Stimulated activated CD4-positive, alpha-beta T cell treated with anti-CD3 and anti-CD28 coated beads, Interleukin-12 subunit alpha, Interleukin-12 subunit beta, amount 100 ng/mL, for 24 hours (primary cell): Measurements from ENCODE around the gene UNC45A.

ENCODE experiments used
- DNase-seq, 2 experiments: peaks; one replicate each; pipeline ENCODE4 v3.0.0-alpha.2; 2020; ENCODE audit warnings: low read depth in 2 of 2

The UNC45A gene

DNA sequence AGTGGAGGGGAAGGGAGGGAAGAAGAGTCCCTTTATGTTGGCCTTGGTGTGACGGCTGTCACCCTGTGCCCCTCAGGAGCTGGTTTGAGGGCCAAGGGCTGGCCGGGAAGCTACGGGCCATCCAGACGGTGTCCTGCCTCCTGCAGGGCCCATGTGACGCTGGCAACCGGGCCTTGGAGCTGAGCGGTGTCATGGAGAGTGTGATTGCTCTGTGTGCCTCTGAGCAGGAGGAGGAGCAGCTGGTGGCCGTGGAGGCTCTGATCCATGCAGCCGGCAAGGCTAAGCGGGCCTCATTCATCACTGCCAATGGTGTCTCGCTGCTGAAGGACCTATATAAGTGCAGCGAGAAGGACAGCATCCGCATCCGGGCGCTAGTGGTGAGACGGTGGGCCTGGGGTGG lies 11.5 kb downstream of the UNC45A start:
- DNase-seq: no peak

- DNase-seq: no peak
Measured at GRCh38 chr15:90946941-90947576, 12.0 kb downstream of the UNC45A start.

DNA sequence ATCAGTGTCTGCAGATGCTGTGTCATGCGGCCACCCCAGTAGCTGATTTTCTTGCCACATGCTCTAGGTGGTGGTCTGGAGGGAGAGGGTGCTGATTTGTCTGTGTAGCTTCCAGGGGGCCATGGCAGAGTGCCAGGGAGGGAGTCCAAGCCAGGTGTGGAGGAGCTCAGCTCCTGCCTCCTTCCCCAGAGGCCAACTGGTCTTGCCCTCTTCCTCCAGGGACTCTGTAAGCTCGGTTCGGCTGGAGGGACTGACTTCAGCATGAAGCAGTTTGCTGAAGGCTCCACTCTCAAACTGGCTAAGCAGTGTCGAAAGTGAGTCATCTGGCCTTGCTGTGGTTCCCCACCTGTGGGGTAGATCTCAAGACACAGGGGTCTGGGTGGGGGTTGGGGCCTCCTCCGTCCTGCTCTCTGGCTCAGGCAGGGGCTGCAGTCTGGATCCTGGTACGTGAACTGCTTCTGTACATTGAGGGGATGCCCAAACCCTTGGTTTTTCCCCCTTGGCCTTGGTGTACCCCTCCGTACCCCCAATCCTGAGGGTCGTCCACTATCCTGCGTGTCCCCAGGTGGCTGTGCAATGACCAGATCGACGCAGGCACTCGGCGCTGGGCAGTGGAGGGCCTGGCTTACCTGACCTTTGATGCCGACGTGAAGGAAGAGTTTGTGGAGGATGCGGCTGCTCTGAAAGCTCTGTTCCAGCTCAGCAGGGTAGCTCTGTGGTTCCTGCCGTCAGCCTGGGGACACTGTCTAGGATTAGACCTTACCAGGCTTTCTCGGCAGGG lies 12.7 kb downstream of the UNC45A start:
- DNase-seq: no peak

DNA sequence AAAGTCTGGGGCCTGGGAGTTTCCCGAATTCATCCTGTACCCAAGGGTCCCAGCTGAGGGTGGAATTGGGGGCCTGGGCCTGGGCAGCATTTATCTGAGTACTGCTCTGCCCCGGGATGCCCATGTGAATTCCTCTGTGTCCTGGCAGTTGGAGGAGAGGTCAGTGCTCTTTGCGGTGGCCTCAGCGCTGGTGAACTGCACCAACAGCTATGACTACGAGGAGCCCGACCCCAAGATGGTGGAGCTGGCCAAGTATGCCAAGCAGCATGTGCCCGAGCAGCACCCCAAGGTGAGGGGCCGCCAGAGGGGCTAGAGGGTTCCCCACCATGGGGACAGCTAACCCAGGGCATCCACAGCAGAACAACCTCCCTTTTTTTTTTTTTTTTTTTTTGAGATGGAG lies 13.4 kb downstream of the UNC45A start:
- DNase-seq: no peak

DNA sequence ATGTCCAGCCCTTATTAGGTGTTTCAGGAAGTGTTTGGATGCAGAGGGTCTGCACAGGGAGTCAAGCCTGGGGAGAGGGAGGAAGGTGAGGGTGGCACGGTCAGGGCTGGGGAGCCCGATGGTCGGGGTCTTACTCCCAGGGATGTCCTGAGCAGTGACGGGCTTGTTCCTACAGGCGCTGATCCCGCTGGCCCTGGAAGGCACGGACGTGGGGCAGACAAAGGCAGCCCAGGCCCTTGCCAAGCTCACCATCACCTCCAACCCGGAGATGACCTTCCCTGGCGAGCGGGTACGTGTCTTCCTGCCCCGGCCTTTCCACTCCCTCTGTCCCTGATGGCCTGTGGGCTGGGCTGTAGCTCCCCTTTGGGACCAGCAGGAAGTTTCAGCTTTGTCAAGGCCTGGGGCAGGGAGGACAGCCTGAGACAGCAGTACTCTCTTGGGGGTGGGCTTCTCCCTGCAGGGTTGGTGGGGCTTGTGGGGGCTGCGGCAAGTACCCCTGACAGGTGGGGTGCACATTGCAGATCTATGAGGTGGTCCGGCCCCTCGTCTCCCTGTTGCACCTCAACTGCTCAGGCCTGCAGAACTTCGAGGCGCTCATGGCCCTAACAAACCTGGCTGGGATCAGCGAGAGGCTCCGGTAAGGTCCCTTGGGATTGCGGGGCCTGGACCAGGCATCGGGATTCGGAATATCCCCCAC lies 15.0 kb downstream of the UNC45A start:
- DNase-seq: no peak

GRCh38 chr15:90950676-90951075 lies 15.6 kb downstream of the UNC45A start:
- DNase-seq: no peak

- no peak for DNase-seq
Measured at GRCh38 chr15:90952901-90953677, 18.0 kb downstream of the UNC45A start.

DNA sequence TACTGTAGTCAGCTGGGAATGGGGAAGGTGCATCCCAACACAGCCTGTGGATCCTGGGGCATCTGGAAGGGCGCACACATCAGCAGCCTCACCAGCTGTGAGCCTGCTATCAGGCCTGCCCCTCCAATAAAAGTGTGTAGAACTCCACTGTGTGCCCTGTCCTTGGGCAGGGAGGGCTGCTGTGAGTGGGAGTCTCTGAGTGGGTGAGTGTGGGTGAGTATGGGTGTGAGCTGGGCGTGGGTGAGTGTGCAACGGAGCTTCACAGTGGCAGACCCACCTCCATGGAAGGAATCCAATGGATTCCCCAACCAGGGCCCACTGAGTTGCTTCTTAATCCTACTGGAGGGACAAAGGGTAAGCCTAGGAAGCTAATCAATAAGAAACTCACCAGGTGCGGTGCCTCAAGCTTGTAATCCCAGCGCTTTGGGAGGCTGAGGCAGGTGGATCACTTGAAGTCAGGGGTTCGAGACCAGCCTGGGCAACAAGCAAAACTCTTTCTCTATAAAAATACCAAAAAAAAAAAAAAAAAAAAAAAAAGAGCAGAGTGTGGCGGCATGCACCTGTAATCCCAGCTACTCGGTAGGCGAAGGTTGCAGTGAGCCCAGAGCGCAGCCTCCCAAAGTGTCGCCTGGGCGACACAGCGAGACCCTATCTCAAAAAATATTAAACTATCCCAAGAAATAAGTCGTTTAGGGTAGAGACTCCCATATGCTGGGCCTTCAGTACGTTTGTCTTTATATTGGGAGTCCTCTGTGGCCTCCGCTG lies 19.0 kb downstream of the UNC45A start:
- DNase-seq: no peak

GRCh38 chr15:90954712-90955623 lies 19.9 kb downstream of the UNC45A start, which contains the start of gene RCCD1:
TSS of gene RCCD1 (plus strand) at chr15:90954884. CDS start at chr15:90956735, 1,851 bp downstream.
- DNase-seq: peak; percentile 76 to 91

DNA sequence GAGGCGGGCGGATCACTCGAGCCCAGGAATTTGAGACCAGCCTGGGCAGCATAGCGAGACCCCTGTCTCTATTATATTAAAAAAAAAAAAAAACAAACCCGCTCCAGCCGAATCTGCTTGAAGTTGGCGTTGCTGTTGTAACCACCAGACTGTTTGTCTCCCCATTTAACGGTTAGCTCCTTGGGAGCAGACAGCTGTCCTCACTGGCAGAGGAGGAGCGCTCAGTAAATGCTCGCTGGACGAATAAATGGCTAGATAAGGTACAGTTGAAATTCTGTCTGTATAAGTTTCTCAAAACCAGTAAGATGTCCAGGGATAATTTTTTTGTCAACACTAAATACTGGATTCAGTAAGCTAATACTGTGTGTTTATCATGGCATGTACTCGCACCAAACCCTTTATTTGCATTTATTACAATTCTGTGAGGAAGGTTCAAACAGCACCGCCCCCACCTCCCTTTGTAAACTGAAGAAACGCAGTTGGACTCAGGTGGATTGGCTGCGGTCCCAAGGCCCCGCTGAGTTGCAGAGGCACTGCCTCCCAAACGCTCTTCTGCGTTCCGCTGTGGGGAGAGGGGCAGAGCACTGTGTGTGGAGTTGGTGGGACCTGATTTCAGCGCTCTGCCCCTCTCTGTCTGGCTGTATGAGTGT lies 20.7 kb downstream of the UNC45A start:
- no peak for DNase-seq

- DNase-seq: peak in 1 of 2 experiments; percentile 50
Measured at GRCh38 chr15:90956274-90957030, 21.4 kb downstream of the UNC45A start.

DNA sequence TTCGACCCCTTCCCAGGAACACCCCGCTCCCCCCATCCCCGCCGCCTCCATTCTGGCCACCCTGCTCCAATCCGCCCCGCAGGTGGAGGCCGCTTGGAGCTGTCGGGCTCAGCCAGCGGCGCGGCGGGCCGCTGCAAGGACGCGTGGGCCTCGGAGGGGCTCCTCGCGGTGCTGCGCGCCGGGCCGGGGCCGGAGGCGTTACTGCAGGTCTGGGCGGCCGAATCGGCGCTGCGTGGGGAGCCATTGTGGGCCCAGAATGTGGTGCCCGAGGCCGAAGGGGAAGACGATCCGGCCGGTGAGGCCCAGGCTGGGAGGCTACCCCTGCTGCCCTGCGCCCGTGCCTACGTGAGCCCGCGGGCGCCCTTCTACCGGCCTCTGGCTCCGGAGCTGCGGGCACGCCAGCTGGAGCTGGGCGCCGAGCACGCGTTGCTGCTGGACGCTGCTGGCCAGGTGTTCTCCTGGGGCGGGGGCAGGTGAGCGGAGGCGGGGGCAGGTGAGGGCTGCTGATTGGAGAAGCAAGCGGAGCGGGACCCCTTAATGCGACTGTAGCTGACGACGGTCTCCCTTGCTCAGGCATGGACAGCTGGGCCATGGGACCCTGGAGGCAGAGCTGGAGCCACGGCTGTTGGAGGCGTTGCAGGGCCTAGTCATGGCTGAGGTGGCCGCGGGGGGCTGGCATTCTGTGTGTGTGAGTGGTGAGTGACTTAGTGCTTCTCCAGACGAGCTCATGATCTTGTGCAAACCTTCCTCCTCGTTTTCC lies 22.1 kb downstream of the UNC45A start:
- no peak for DNase-seq

DNA sequence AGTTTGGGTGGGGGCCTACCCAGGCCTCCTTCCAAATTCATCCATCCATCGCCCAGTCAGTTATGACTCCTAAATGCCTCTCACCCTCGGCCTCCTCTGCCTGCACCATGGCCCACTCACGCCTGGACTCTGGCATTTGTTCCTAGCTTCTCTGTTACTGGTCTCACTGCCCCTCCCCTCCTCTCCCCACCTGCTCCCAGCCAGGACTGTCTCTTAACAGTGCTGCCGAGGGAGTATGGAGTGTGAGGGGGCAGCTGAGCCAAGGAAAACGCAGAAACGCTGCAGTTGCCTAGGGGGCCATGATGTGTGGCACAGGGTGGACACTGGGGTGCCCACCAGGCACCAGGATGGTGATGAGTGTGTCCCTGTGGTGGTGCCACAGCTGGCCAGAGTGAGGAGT lies 22.7 kb downstream of the UNC45A start:
- no peak for DNase-seq

DNA sequence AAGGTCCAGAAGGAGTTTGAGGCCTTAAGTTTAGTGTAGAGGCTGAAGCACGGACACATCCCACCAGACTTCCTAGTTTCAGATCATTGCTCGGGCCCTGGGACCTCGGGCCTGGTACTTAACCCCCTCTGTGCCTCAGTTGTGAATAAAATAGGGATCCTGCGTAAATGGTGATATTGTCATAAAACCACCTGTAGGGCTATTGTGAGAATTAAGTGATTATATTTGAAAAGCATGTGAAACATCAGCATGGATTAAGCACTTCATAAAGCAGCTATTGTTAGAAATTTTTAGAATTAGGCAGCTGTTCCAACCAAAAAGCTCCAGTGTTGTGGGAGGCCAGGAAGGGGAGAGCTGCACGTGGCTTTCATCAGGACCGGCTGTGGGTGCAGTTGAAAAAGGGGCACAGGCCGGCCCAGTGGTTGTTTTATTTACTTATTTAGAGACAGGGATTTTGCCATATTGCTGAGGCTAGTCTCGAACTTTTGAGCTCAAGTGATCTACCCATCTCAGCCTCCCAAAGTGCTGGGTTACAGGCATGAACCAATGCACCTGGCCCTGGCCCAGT lies 24.0 kb downstream of the UNC45A start:
- DNase-seq: no peak

DNA sequence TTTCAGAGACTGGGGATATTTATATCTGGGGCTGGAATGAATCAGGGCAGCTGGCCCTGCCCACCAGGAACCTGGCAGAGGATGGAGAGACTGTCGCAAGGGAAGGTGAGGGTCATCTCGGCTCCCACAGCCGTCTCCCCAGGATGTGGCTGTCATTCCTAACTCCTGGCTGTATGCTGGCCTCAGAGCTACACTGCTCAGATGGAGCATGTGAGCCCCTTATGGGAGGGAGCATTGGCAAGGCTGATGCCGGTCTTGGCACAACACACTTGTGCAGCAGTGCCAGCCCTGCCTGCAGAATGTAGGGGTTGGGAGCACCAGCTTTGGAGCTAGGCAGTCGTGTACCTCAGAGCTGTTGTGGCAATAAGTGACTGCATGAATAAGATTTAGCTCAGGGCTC lies 24.8 kb downstream of the UNC45A start:
- DNase-seq: no peak

DNA sequence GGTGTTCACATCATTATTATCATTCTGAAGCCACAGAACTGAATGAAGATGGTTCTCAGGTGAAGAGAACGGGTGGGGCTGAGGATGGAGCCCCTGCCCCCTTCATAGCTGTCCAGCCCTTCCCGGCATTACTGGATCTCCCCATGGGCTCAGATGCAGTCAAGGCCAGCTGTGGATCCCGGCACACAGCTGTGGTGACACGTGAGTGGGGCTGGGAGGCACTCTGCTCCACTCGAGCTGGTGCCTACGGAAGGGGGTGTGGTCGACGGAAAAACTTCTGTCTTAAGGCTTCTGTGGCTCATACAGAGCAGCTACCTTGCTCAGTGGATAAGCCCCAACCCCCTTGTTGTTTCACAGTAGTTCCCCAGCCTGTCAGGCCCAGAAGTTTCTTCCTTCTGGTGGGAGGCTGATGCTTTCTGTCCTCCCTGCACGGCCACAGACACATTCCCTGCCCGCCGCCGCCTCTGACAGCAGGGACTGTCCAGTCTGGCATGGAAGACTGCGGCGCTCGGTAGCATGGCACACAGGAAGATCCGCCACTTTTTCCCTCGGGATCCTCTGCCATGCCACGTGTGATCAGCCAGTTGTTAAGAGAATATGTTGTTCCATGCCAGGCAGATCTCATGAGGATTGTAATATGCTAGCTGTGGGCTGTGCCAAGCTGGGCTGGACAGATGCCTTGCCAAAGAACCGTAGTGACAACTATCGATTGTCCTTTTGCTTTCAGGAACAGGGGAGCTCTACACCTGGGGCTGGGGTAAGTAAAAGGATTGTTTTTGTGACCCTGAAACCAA lies 25.4 kb downstream of the UNC45A start:
- no peak for DNase-seq

GRCh38 chr15:90962021-90962420 lies 26.9 kb downstream of the UNC45A start:
- no peak for DNase-seq
